HEK293T (cell line): ENCODE data around the gene FSD2.

Experiments used
- BHLHE40 ChIP-seq: fragments of 450-650 bp; IDR thresholded peaks from 2 replicates; pipeline ENCODE4 v1.6.1; 2016; ENCODE audit warnings: mild to moderate bottlenecking, moderate library complexity, borderline replicate concordance
- CTBP1 ChIP-seq: fragments of 450-650 bp; IDR thresholded peaks from 2 replicates; pipeline ENCODE4 v1.6.1; 2016; ENCODE audit warnings: borderline replicate concordance
- ELF4 ChIP-seq: fragments of 450-650 bp; IDR thresholded peaks from 2 replicates; pipeline ENCODE4 v1.6.1; 2017; ENCODE audit warnings: antibody characterized with exemption
- FOXA1 ChIP-seq: fragments of 450-650 bp; IDR thresholded peaks from 2 replicates; pipeline ENCODE4 v1.6.1; 2016; ENCODE audit warnings: mild to moderate bottlenecking
- FOXK2 ChIP-seq: fragments of 450-650 bp; IDR thresholded peaks from 2 replicates; pipeline ENCODE4 v1.6.1; 2016; ENCODE audit warnings: mild to moderate bottlenecking
- FOXM1 ChIP-seq: fragments of 450-650 bp; IDR thresholded peaks from 2 replicates; pipeline ENCODE4 v1.6.1; 2017; ENCODE audit warnings: mild to moderate bottlenecking, borderline replicate concordance
- HDGF ChIP-seq: fragments of 450-650 bp; IDR thresholded peaks from 2 replicates; pipeline ENCODE4 v1.6.1; 2017; ENCODE audit warnings: antibody characterized with exemption, borderline replicate concordance
- L3MBTL2 ChIP-seq: fragments of 450-650 bp; conservative IDR thresholded peaks from 2 replicates; pipeline ENCODE4 v1.6.1; 2016; ENCODE audit warnings: mild to moderate bottlenecking
- LEF1 ChIP-seq: fragments of 450-650 bp; IDR thresholded peaks from 2 replicates; pipeline ENCODE4 v1.6.1; 2017; ENCODE audit warnings: mild to moderate bottlenecking, borderline replicate concordance
- PKNOX1 ChIP-seq: fragments of 450-650 bp; IDR thresholded peaks from 2 replicates; pipeline ENCODE4 v1.6.1; 2016
- SP1 ChIP-seq: fragments of 450-650 bp; IDR thresholded peaks from 2 replicates; pipeline ENCODE4 v1.6.1; 2017
- TARDBP ChIP-seq: fragments of 450-650 bp; IDR thresholded peaks from 2 replicates; pipeline ENCODE4 v1.6.1; 2016

- TF ChIP-seq TARDBP: no peak
- no peak for TF ChIP-seq CTBP1
- no peak for TF ChIP-seq HDGF
- TF ChIP-seq FOXK2: no peak
- peak; percentile 93 for TF ChIP-seq PKNOX1
- no peak for TF ChIP-seq LEF1
- TF ChIP-seq FOXA1: no peak
- TF ChIP-seq BHLHE40: no peak
- no peak for TF ChIP-seq L3MBTL2
- TF ChIP-seq ELF4: no peak
- TF ChIP-seq SP1: no peak
- no peak for TF ChIP-seq FOXM1
Measured at GRCh38 chr15:82849556-82850512, 44.0 kb upstream of the FSD2 start.
